G401 (cell line): ENCODE results near the gene DLG1. TPM values are rescaled to one million over a fixed set of nuclear protein-coding genes. Genes with fewer than 3 reads are reported as not detected.
"Not testable (repeated sequence)": the region's sequence is repeated elsewhere in the genome, so short reads cannot be mapped to it uniquely, and the experiment has no call there.

Source experiments
- DNase-seq: peaks from one replicate; pipeline ENCODE4 v3.0.0-alpha.2; 2015; ENCODE audit warnings: low spot score
- in situ Hi-C: cut with HindIII; loops from 2 replicates; pipeline ENCODE4 v1.10.0; 2016; ENCODE audit warnings: low sequenced_read_pairs, mixed read lengths
- total RNA-seq: library from RNA; depleted of rRNA; stranded (reverse); fragments of >200 nt; shearing (Covaris generic); gene quantifications from 2 replicates; pipeline ENCODE4 v1.2.3, GENCODE V29; 2014

Gene DLG1
- total RNA-seq, 1 experiment from 2014 or later: 35.0 TPM

DNA sequence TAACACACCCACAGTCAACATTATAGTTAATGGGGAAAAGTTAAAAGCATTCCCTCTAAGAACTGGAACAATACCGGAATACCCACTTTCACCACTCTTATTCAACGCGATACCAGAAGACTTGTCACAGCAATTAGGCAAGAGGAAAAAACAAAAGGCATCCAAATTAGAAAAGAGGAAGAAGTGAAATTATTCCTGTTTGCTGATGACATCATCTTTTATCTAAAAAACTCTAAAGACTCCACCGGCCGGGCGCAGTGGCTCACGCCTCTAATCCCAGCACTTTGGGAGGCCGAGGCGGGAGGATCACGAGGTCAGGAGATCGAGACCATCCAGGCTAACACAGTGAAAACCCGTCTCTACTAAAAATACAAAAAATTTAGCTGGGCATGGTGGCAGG is 97.6 kb downstream of the DLG1 start:
- DNase-seq, in situ Hi-C loops: not testable (repeated sequence)

DNA sequence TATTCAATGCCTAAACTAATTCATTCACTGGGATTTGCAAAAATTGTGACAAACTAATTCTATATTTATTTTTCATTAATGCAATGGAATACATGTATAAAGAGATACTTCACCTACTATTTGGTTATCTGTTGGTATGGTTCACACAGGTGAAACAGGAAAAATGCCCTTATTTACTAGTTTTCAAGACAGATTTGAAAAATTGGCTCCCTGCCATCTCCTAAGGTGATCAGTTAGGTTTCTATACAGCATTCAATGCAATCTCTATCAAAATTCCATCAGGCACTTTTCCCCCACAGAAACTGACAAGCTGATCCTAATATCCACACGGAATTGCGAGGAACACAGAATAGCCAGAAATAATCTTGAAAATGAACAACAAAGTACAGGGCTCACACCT is 101.1 kb downstream of the DLG1 start:
- DNase-seq: peak; percentile 44
- in situ Hi-C loops: no loop called here

DNA sequence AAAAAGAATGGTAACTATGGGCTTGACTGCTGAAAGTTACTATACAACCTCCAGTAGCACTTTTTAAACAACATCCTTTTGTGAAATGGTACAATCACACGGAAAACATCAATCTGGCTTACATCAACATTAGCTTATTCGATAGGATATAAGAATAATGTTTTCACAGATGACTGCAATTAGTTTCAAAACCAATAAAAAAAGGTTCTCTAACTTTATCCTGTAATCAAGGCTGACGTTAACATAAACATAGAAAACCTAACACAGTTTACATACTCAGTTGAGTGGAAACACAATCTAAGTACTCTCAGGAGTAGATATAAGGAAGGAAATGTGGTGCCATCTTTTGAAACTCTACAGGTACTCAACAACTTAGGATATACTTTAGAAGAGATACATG is 102.2 kb downstream of the DLG1 start:
- in situ Hi-C loops: no loop called here
- no peak for DNase-seq

DNA sequence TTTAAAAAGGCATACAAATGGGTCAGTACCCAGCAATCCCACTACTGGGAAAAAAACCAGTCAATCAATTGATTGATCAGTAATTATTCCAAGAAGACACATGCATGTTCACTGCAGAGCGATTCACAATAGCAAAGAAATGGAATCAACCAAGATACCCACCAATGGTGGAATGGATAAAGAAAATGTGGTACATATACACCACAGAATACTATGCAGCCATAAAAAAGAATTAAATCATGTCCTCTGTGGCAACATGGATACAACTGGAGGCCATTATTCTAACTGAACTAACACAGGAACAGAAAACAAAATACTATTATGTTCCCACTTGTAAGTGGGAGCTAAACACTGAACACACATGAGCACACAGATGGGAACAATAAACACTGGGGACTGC is 103.1 kb downstream of the DLG1 start:
- no peak for DNase-seq
- in situ Hi-C loops: no loop called here

DNA sequence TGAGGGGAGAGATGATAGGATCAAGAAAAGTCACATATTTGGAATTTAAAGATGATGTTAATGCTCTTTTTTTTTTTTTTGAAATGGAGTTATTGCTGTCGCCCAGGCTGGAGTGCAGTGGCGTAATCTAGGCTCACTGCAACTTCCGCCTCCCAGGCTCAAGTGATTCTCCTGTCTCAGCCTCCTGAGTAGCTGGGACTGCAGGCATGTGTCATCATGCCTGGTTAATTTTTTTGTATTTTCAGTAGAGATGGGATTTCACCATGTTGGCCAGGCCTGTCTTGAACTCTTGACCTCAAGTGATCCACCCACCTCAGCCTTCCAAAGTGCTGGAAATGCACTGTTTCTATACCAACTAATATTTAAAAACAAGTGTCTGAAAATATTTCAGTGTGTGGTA is 104.7 kb downstream of the DLG1 start:
- in situ Hi-C loops, DNase-seq: not testable (repeated sequence)

DNA sequence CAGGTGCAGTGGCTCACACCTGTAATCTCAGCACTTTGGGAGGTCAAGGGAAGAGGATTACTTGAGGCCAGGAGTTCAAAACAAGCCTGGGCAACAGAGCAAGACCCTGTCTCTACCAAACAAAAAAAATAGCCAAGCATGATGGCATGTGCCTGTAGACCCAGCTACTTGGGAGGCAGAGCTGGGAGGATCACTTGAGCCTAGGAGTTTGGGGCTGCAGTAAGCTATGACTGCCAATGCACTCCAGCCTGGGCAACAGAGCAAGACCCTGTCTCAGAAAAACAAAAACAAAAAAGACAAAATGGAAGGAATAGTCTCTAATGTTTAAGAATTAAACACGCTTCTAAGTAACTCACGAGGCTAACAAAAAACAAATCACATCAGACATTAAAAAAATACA is 106.5 kb downstream of the DLG1 start:
- in situ Hi-C loops: no loop called here
- DNase-seq: no peak

DNA sequence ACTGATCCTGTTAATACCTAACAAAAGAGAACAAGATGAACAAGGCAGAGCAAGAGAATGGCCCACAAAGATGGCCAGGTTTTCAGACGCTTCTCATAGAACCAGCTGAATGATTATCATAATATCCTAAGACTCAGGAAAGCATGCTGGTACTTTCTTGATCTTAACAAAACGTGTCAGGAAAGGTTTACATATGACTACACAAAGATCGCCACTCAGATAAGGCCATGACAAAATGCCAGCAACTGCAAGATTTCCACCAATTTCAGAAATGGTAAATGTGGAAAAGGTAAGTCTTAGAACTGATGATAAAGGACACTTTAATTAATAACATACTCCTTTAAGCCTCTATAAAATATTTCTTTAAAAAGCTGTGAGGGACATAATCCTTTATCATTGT is 108.8 kb downstream of the DLG1 start:
- in situ Hi-C loops: no loop called here

DNA sequence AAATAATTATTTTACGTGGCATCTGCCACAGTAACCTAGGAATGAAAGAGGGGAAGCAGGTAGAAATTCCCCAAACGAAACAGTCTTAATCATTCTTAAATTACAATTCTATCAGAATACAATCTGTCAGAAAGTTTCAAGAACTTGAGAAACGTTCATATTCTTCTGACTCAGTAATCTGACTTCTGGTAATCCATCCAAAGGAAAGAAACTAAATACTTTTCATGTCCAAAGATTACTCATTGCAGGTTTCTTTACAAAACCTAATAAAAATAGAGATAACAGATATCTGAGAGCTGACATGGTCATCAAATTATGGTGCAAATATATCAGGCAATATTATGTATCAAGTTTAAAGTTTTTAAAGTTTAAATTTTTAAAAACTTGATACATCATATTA is 109.4 kb downstream of the DLG1 start:
- in situ Hi-C loops: no loop called here
- DNase-seq: no peak

More for the DNA sequence above, 108.8 kb downstream of the DLG1 start:
- no peak for DNase-seq

DNA sequence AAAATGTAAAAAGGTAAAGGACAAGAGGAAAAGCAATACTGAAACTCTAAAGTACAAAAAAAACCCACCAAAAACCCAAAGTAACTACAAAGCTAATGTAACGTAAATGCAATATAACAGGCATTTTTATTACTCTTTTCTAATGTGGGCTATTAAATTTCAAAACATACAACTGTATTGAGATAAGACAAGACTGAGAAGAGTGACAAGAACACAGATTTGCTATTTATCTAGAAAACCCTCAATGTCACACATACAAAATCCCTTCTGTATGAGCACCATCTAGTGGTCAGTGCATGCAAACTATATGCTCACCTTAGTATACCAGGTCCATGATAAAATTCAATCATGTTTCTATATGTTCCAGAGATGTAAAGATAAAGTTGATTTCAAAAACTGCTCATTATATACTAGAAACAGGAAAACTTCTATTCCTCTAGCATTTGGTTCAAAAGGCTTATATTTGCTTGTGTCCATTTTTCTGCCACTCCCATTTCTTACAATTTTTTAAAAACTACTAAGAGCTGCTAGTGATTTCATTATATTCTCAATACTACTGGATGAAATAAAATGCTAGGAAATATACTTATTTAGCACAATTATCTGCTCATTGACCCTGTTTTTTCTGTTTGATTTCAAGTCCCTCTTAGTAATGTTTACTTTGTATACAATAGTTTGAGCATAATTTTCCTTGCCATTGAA is 111.4 kb downstream of the DLG1 start:
- in situ Hi-C loops: no loop called here
- peak; percentile 90 for DNase-seq

DNA sequence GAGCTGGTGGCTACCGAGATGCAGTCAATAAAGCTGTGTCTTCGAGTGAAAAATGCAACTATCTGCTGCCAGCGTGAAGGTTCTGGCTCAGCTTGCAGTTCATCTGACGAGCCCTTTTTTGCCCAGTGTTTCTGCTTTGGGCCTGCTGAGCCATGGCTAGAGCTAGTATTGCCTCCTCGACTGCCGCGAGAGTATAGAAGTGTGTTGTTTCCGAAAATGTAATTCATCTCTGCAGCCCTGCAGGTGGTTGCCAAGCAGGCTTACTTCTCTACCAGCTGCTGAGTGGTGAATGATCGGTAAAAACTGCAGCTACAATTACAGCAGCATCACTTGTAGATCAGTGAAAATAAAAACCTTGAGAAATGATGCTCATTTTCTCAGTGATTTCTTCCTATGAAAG is 114.8 kb downstream of the DLG1 start:
- in situ Hi-C loops: no loop called here
- DNase-seq: peak; percentile 90

DNA sequence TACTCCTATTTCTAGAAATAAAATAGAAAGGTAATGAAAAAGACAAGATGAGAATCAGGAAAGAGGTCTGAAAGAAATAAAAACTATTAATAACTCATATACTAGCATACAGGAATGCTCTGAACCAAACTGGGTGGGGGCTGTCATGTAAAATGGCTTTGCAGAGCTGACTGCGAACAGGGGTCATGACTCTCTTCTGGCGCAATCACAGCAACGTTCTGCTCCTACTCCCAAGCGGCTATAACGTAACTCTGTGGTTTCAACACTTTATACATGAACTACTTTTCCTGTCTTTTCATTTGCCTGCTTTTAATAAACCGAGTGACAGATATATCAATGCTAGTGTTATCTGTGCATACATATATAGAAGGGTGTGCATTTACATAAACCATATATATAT is 116.7 kb downstream of the DLG1 start:
- in situ Hi-C loops: no loop called here

DNA sequence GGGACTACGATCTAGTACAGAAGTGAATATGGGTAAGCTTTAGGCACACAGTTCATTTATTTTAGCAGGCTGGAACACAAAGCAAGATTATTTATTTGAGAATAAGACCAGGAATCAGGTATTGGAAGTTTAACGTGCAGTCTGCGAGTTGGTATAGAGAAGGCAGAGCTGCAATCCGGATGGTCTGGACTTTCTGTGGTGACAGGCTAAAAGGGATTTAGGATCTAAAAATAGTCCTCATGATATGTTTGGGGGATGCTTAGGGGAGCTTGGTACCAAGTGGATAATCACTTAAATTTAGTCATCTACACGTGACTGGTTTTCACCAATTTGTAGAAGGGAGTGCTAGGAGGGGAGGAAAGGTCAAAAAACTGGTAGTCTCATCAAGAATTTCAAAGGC is 119.4 kb downstream of the DLG1 start:
- no peak for DNase-seq
- in situ Hi-C loops: no loop called here

More for the DNA sequence above, 116.7 kb downstream of the DLG1 start:
- DNase-seq: peak; percentile 67

DNA sequence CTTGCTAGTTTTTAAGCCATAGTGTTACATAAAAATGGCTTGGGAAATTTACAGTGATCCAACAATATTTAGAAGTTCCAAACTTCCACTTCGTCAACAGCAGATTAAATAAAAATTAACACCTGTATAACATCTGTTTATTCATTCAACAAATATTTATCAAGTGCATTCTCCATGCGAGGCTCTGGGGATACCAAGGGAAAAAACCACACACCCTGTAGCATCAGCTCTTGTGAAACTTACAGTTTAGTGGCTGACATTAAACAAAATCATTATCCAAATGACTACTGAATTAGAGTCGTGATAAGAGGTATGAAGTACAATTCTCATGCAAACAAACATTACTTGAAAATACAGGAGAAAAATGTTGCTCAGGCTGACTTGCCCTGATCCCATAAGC is 122.9 kb downstream of the DLG1 start:
- DNase-seq: no peak
- in situ Hi-C loops: no loop called here

DNA sequence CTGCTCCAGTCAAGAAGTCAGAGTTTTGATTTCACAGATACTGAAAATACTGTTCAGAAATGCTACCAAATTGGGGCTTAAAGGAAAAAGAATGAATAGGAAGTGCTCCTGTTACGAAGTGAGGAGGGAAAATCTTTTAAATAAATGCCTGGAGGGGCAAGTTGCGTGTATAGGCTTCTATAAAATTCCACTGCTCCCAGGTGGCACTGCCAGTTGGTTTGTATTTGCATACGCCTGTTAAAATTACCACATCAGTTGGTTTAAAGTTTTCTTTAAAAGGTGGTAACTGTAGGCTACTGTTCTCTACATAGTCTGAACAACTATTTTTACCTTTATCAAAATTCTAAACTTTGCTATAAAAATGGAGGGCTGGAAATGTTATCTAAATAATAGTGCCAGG is 123.5 kb downstream of the DLG1 start:
- in situ Hi-C loops: no loop called here
- DNase-seq: no peak

DNA sequence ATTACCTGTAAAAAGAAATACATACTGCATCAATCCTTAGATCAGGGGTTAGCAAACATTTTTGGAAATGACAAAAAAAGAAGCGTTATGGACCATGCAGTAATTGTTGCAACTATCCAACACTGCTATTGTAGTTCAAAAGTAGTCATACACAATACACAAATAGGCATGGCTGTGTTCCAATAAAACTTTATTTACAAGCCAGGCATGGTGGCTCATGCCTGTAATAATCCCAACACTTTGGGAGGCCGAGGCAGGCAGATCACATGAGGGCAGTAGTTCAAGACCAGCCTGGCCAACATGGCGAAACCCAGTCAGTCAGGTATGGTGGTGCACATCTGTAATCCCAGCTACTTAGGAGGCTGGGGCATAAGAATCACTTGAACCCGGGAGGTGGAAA is 124.8 kb downstream of the DLG1 start:
- in situ Hi-C loops: no loop called here
- DNase-seq: no peak

DNA sequence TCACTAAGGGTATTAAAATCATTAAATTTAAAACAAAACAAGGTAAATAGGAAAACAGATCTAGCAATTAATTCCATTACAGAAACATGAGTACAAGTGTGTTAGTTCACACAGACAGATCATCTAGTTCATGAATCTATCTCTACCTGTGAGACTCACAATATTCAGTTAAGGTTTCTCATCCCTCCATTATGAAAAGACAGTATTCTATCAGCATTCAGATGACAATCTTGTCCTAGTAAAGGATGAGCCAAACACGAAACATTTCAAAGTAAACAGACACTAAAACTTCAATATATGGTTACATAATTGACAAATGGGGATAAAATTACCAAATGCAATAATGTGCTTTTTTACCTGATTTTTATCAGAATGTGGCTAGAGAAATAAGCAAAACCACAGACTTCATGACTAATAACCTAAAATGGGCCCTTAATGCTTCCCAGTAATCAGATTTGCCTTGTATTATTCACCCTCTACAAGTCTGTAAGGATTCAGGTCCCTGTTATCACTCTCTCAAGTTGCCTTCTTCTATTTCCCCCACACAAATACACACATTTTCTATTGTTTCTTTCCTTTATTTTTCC is 126.8 kb downstream of the DLG1 start:
- DNase-seq: no peak
- in situ Hi-C loops: no loop called here

DNA sequence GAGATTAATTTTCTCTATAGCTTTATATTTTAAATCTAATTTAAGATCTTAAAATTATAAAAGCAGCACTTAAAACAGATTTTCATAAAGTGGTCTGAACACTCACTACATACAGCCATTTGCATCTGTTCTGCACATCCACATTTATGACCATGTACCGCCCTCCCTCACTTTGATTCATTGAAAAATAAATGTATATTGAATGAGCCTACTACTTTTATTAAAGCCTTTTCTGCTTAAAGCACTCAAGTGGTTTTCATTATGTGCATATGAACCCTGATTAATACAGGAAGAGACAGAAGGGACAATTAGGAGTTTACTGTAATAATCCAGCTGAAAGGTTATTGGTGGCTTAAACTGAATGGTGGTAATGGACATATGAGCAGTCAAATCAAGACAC is 129.4 kb downstream of the DLG1 start:
- no peak for DNase-seq
- in situ Hi-C loops: no loop called here

DNA sequence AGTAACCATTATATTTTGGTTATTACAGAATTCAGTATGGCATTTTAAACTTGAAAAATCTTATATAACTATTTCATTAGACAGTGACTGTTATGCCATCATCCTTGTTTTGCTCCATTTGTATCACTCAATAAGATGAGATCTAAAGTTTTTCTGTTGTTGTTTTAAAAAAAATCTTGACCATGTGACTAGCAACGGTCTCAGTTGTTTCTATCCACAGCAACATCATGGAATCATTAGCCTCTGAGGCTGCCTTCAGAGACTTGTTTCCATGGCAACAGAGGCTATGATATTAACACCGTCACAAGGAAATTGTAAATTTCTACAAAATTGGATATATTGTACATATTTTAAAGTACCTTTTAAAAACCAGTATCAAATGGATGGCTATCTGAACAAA is 129.8 kb downstream of the DLG1 start:
- in situ Hi-C loops: no loop called here
- peak; percentile 48 for DNase-seq

DNA sequence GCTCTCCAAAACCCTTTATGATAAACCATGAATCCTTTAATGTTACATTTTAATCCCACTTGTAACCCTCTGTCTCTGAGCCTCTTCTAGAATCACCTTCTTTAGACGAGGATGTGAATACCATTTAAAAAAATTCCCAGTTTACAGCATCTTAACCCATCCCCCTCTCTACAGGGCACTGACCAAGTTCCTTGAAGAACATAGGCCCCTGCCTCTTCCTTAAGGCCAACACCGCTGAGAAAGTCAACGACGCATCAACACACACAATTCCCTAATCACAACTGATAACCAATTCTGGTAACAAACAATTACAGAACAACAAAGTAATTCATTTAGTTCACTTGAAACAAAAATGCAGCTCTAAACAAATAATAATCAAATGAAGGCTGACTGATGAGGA is 130.3 kb downstream of the DLG1 start:
- no peak for DNase-seq
- in situ Hi-C loops: no loop called here

DNA sequence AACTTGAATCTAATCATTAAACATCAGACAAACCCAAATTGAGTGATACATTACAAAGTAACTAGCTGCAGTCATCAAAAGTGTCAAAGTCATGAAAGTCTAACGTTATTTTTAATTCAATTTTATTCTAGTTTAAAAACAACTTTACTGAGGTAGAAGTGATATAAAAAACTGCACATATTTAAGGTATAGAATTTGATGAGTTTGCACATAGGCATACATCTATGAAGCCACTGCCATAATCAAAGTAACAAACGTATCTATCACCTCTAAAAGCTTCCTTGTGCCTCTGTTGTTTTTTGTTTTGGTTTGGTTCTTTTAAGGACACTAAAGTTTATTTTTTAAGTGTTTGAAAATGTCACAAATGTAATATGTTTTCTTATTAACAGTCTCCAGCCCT is 130.9 kb downstream of the DLG1 start:
- no peak for DNase-seq
- in situ Hi-C loops: no loop called here

DNA sequence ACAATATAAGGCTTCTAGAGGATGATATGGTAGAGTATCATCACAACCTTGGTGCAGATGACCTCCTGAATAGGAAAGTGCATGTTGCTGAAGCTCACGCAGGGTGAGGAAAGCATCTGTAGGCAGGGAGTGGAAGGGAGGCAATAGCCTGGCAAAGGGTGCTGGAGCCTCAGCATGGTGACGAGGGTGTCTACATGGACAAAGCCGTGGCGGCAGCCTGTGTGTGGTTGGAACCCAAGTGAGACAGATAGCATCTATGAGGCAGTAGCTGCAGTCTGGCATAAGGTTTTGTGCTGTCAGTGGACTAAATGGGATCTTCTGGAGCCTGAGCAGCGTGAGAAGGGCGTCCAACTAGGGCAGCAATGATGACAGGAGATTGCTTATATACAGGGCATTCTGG is 132.5 kb downstream of the DLG1 start:
- in situ Hi-C loops: no loop called here
- DNase-seq: peak; percentile 57
